ENCODE measurements around the gene SLC37A3. TPM values are rescaled to one million over a fixed set of nuclear protein-coding genes. Genes with fewer than 3 reads are reported as not detected.

SLC37A3 gene
- total RNA-seq, 1 experiment from 2014 or later: 22.1 TPM

DNA sequence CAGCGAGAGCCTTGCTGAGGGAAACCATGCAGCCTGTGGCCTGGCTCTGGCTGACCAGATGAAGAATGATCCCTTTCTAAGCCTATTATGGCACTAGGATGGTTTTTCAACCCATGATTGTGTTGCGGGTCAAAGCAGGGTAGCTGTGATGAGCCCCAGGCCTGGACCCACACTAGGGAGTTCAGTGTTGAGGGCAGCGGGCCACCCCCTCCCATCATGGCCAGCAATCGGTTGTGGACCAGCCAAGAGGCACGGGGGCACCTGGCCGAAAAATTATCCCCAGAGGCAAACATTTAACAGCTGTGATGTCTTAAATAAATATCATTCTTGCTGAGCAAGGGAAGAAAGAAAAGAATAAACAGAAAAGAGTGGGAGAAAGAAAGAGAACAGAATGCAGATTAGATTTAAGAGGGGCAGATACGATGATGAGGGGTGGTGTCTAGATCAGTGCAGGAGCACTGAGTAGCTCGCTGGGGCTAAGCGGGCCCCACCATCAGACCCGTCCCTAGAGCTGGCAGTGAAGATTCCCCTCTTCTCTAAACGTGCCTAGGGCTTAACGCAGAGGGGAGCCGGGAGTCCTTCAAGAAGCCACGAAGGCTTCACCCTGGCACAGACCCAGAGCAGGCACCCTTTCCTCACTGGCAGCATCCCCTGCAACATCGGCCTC, 82.7 kb downstream of the SLC37A3 start:
- H3K27ac ChIP-seq (ENCODE audit: low read length): peak overlapping the region; percentile 88

GRCh38 chr7:140314573-140315480, 83.5 kb downstream of the SLC37A3 start:
- Histone ChIP-seq H3K9ac (ENCODE audit: low read length) (no peak overlapping the region), H3K9me2 (replicated peaks; ENCODE audit: low read length) (no peaks in the 10 kb centered on the region), H2AFZ (ENCODE audit: low read length) (no peak overlapping the region), H3F3A (ENCODE audit: low read length, unreplicated experiment) (no peaks in the 10 kb centered on the region), H3K4me2 (ENCODE audit: low read length) (0 out of 2 replicates have a peak overlapping the region, but pooled peaks have one; percentile 75), H4K20me1 (ENCODE audit: low read length) (no peaks in the 10 kb centered on the region), H3K4me3 (ENCODE audit: low read length) (no peak overlapping the region), H3K36me3 (ENCODE audit: low read depth, low read length) (no peaks in the 10 kb centered on the region), H3K27me3 (ENCODE audit: low read length) (no peaks in the 10 kb centered on the region), H3K9me3 (ENCODE audit: low read length) (no peaks in the 10 kb centered on the region), H3K79me2 (ENCODE audit: low read length) (no peaks in the 10 kb centered on the region), H3K27ac (ENCODE audit: low read length) (no peak overlapping the region), H3K4me1 (ENCODE audit: insufficient read depth, low read length) (peaks cover 22% of the 10 kb centered on the region)
- DNase-seq (no peak), ATAC-seq (no peak)
- intact Hi-C loops (cut with micrococcal nuclease): no loop called here
- POLR2A ChIA-PET (ENCODE audit: unreplicated experiment): no interaction called here
- TF ChIP-seq CTCF (conservative IDR thresholded peaks at IDR 0.05; ENCODE audit: low read depth, low read length) (no peak), EZH2 (IDR thresholded peaks at IDR 0.05; ENCODE audit: low read length, unreplicated experiment) (no peak), EZH2phosphoT487 (IDR thresholded peaks at IDR 0.05; ENCODE audit: borderline replicate concordance, low read length) (no peak)
- CTCF ChIA-PET: no interaction called here
- BruUV-seq (replicated peaks): no TSS peak

More for the DNA sequence above, 82.7 kb downstream of the SLC37A3 start:
- Histone ChIP-seq H3K4me3 (ENCODE audit: low read length) (peak overlapping the region; percentile 41; the same call in 1 of the 2 replicates), H3K79me2 (ENCODE audit: low read length) (no peaks in the 10 kb centered on the region), H3K9me3 (ENCODE audit: low read length) (no peaks in the 10 kb centered on the region), H2AFZ (ENCODE audit: low read length) (peak overlapping the region; percentile 80), H4K20me1 (ENCODE audit: low read length) (no peaks in the 10 kb centered on the region), H3F3A (ENCODE audit: low read length, unreplicated experiment) (no peaks in the 10 kb centered on the region), H3K4me2 (ENCODE audit: low read length) (peak overlapping the region; percentile 75), H3K27me3 (ENCODE audit: low read length) (no peaks in the 10 kb centered on the region), H3K9me2 (replicated peaks; ENCODE audit: low read length) (no peaks in the 10 kb centered on the region), H3K36me3 (ENCODE audit: low read depth, low read length) (no peaks in the 10 kb centered on the region), H3K9ac (ENCODE audit: low read length) (peak overlapping the region; percentile 49), H3K4me1 (ENCODE audit: insufficient read depth, low read length) (peaks cover 21% of the 10 kb centered on the region)
- intact Hi-C loops (cut with micrococcal nuclease): no loop called here
- TF ChIP-seq EZH2phosphoT487 (IDR thresholded peaks at IDR 0.05; ENCODE audit: borderline replicate concordance, low read length): no peak
- no peak for TF ChIP-seq CTCF (conservative IDR thresholded peaks at IDR 0.05; ENCODE audit: low read depth, low read length)
- no peak for DNase-seq
- CTCF ChIA-PET: interaction anchor here (1.1 kb wide), 1 partner anchor 140 kb away, joined by 4 read pairs; no protein-coding TSS in a partner anchor
- BruUV-seq (replicated peaks): no TSS peak
- POLR2A ChIA-PET (ENCODE audit: unreplicated experiment): interaction anchor here (0.5 kb wide), 1 partner anchor 280 kb away, joined by 3 read pairs; no protein-coding TSS in a partner anchor
- ATAC-seq: peak; percentile 5
